NCI-H2171 treated with DMSO at 0.1 percent for 48 hours (cell line): ENCODE measurements around the gene MINAR1.

Experiments used
- DNase-seq: peaks from one replicate; lab custom pipeline; 2025; lab: John Stamatoyannopoulos, UW

Gene MINAR1

GRCh38 chr15:79466488-79466887, 34.4 kb downstream of the MINAR1 start:
- no peak for DNase-seq

DNA sequence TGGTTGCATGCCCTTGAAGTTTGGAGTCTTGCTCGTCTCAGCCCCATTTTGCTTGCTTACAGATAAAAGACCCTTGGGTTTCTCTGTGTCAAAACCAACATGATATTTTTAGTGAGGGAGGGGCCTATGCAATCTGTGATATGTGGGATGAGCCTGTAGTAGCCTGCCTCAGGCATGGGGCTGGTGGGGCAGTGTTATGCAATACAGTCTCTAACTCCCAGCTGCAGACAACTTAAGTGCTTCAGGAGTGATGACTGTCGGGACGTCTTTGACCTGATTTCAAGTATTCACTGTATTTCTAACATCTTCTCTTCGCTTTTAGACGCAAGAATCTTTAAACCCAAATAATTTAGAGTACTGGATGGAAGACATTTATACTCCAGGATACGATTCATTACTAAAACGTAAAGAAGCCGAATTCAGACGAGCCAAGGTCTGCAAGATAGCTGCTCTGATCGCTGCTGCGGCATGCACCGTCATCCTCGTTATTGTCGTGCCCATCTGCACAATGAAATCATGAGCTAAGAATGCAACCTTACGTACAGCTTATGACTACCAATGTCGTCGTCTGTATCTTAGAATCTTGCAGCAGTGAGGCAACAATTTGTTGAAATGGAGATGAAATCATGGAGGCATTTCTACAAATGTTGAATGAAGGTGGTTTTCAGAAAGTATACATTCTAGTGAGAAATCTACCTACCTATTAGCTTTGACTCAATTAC, 35.9 kb downstream of the MINAR1 start:
- DNase-seq = no peak

DNA sequence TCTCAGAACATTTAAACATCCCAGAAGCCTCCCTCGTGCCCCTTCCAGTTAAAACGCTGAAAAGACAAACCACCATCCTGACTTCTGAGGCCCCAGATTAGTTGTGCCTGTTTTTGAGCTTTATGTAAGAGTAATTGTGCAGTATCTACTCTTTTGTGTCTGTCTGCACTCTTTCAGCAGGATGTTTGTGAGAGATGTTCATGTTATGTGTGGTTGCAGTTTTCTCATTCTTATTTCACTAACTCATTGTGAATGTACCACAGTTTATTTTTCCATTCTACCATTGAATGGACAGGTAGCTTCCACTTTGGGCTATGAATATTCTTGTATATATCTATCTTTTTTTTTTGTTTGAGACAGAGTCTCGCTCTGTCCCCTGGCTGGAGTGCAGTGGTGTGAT, 40.3 kb downstream of the MINAR1 start:
- DNase-seq = no peak

DNA sequence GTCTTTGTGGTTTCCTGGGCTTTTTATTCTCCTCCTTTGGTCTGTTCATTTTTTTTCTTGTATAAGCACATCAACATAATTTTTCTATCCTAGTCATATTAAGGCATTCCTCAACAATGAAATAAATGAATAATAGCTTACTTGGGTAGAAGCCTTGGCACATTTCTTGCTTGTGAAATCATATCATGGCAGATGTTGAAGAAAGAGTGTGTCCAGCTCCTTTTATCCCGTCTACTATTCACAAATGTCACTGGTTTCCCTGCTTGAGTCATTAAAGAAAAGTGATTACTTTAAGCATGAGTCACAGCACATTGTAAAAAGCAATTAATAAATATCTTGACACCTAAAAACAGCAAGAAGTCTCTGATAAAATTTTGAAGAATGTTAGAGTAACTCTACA, 42.1 kb downstream of the MINAR1 start:
- no peak for DNase-seq

GRCh38 chr15:79475306-79475705, 43.2 kb downstream of the MINAR1 start:
- DNase-seq = no peak

GRCh38 chr15:79478108-79478507, 46.0 kb downstream of the MINAR1 start:
- DNase-seq = no peak

- no peak for DNase-seq
These were observed 47.5 kb downstream of the MINAR1 start for GRCh38 chr15:79479616-79480015.

DNA sequence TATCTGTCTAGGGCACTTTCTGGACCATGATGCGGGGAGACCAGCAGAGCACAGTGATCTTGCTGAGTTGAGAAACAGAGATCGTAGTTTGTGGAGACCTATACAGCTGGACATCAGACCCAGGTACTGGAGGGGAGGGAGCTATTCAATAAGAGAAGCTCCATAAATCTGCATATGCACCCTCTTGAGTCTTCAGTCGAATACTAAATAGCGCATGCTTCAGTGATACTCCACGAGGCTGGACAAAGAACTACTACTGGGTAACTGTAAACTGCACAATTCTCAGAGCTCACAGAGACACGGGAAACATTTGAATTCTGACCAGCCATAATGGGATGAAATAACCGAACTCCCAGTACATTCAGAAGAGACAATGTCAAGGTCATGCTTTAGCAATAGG, 49.7 kb downstream of the MINAR1 start:
- no peak for DNase-seq
